Measurements from ENCODE around the gene XAGE2. TPM values are rescaled to one million over a fixed set of nuclear protein-coding genes. Genes with fewer than 3 reads are reported as not detected.

The XAGE2 gene
- total RNA-seq, 4 donors from 2014 or later, result not detected

GRCh38 chrX:52424656-52425055 lies 55.8 kb downstream of the XAGE2 start:
- TF ChIP-seq POLR2AphosphoS5 (IDR thresholded peaks at IDR 0.05), result no peak
- no peak for TF ChIP-seq EP300 (IDR thresholded peaks at IDR 0.05)
- no peak for TF ChIP-seq POLR2A (IDR thresholded peaks at IDR 0.05)
- TF ChIP-seq CTCF (IDR thresholded peaks at IDR 0.05), result no peak
- 78% methylated on average over 1 of the region's 1 CpG for WGBS

More at GRCh38 chrX:52424656-52425055, 55.8 kb downstream of the XAGE2 start:
- Histone ChIP-seq H3K4me1 (no peaks in the 10 kb centered on the region), H3K27ac (no peak overlapping the region), H3K36me3 (no peaks in the 10 kb centered on the region), H3K4me3 (no peak overlapping the region), H3K9me3 (no peaks in the 10 kb centered on the region), H3K27me3 (no peaks in the 10 kb centered on the region)
- no peak for DNase-seq (ENCODE audit: low spot score in 2 of 2)

Other genes with a start within 250 kb of the XAGE2 start
- gene MAGED4, start 184.1 kb upstream of the XAGE2 start, total RNA-seq, result 1 to 10 TPM in 1 of 4 donors, under 1 TPM in 3; 0.23 to 2.8 (median 0.75) TPM
- gene XAGE1A, start 126.8 kb downstream of the XAGE2 start, total RNA-seq, result not detected
- gene XAGE1B, start 148.0 kb downstream of the XAGE2 start, total RNA-seq, result not detected

All from suprapubic skin (tissue), 4 donors.